ENCODE measurements around the gene BUD31. TPM values are rescaled to one million over a fixed set of nuclear protein-coding genes. Genes with fewer than 3 reads are reported as not detected.

Gene BUD31
- total and polyA plus RNA-seq, 9 of the 15 experiments (the other 6 are each of a cell fraction or from before 2014, with no cell fraction given), result 105 to 342 (median 247) TPM

- peak; percentile 38; the same call in 1 of the 2 replicates for TF ChIP-seq TEAD4 (IDR thresholded peaks at IDR 0.05; ENCODE audit: low read length)
- TF ChIP-seq TEAD4 (CRISPR knock-in tag; IDR thresholded peaks at IDR 0.05; ENCODE audit: borderline replicate concordance), result no peak
- TF ChIP-seq TFAP4 (CRISPR knock-in tag; IDR thresholded peaks at IDR 0.05; ENCODE audit: borderline replicate concordance), result 0 out of 2 replicates have a peak, but pooled peaks have one; percentile 18
Measured at GRCh38 chr7:99422186-99422585, 13.4 kb downstream of the BUD31 start (continued).

DNA sequence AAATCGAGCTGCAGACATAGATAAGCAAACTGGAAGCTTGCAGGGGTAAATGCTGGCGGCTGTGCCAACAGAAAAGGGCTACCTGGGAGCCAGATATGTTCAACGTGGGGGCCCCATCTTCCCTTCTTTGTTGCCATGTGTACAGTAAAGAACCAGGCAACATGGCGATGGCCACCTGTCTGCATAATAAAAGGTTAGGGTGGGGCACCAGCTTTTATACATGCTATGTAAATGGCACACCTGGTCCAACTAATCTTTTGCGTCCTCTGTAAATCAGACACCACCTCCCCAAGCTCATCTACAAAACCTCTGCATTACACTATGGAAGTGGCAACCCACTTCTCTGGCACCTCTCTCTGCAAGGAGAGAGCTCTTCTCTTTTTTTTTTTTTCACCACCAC lies 13.9 kb downstream of the BUD31 start:
- peaks cover 7% of the 10 kb centered on the region for H4K20me1 ChIP-seq (replicated peaks; ENCODE audit: control insufficient read depth, insufficient read depth, low read length)
- no peak for ATAC-seq
- no peak for DNase-seq (ENCODE audit: extremely low read depth in 1 of 4, low spot score in 3 of 4)
- 0 out of 2 replicates have a peak, but pooled peaks have one; percentile 3 for TF ChIP-seq SMARCA4 (IDR thresholded peaks at IDR 0.05)
- TF ChIP-seq HNRNPL (IDR thresholded peaks at IDR 0.05; ENCODE audit: low read depth, low read length), result no peak
- TF ChIP-seq, protein P1, sequence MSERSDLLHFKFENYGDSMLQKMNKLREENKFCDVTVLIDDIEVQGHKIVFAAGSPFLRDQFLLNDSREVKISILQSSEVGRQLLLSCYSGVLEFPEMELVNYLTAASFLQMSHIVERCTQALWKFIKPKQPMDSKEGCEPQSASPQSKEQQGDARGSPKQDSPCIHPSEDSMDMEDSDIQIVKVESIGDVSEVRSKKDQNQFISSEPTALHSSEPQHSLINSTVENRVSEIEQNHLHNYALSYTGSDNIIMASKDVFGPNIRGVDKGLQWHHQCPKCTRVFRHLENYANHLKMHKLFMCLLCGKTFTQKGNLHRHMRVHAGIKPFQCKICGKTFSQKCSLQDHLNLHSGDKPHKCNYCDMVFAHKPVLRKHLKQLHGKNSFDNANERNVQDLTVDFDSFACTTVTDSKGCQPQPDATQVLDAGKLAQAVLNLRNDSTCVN (CRISPR knock-in tag; IDR thresholded peaks at IDR 0.05), result no peak
- no peak for TF ChIP-seq STAG1 (CRISPR knock-in tag; IDR thresholded peaks at IDR 0.05; ENCODE audit: borderline replicate concordance)
- no peak for TF ChIP-seq HEY1 (CRISPR knock-in tag; IDR thresholded peaks at IDR 0.05; ENCODE audit: borderline replicate concordance)
- TF ChIP-seq HMG20A (CRISPR knock-in tag; conservative IDR thresholded peaks at IDR 0.05), result no peak
- H3K9ac ChIP-seq (ENCODE audit: insufficient read depth in 1 of 2, low read depth in 2 of 2, low read length in 2 of 2), result no peak overlapping the region; a peak in 1 of 4 replicates
- H2AFZ ChIP-seq (ENCODE audit: low read depth, low read length), result no peak overlapping the region
- ChIA-PET POLR2A (interaction anchor here (0.7 to 2.4 kb wide), 5 partner anchors 9 to 92 kb away, joined by 3 to 11 read pairs (median 4); partner anchors contain the start of genes BUD31 and PDAP1), CTCF (ENCODE audit: low intra/inter-chr PET ratio) (interaction anchor here (0.5 kb wide), 1 partner anchor 419 kb away, joined by 3 read pairs; no protein-coding TSS in a partner anchor)
- intact Hi-C loops (cut with micrococcal nuclease), result no loop called here
- peaks cover 5% of the 10 kb centered on the region; the same call in 1 of the 3 replicates for H3K79me2 ChIP-seq (ENCODE audit: control insufficient read depth, insufficient read depth, low read length)
- peak overlapping the region; percentile 8; the same call in 2 of the 3 replicates for H3K27ac ChIP-seq (ENCODE audit: extremely low read depth, low read depth, low read length)
- H3K9me1 ChIP-seq (ENCODE audit: control insufficient read depth, insufficient read depth, low read length), result peaks cover 8% of the 10 kb centered on the region
- FAIRE-seq, result no peak
- peaks cover 9 to 35% of the 10 kb centered on the region in 2 experiments; a peak in 4 of 5 replicates for H3K4me1 ChIP-seq (replicated peaks in 1 of 2; ENCODE audit: control insufficient read depth in 2 of 2, insufficient read depth in 2 of 2, low read length in 2 of 2)
- no TSS peak for BruUV-seq (replicated peaks)
- H3K4me3 ChIP-seq, result no peak overlapping the region
- in situ Hi-C loops (cut with MboI), result no loop called here
- H3K36me3 ChIP-seq (ENCODE audit: control insufficient read depth, insufficient read depth, low read length), result peaks cover 81% of the 10 kb centered on the region
- WGBS (ENCODE audit: insufficient coverage, low coverage, missing lambda C conversion rate), result 31% methylated on average over 5 of the region's 5 CpGs
- H3K9me3 ChIP-seq (replicated peaks; ENCODE audit: control insufficient read depth, insufficient read depth, low read depth, low read length), result no peaks in the 10 kb centered on the region
- no peaks in the 10 kb centered on the region for H3K27me3 ChIP-seq (ENCODE audit: control insufficient read depth in 2 of 2, insufficient read depth in 2 of 2, low read length in 2 of 2)
- H3K4me2 ChIP-seq (ENCODE audit: insufficient read depth, low read length), result no peak overlapping the region
